ENCODE results near the gene ZNF445. TPM values are rescaled to one million over a fixed set of nuclear protein-coding genes. Genes with fewer than 3 reads are reported as not detected.

Gene ZNF445
- total RNA-seq = 46.1 and 49.0 TPM in 2 replicates
- long read RNA-seq, full-length matches to known transcripts = 2 of 11 reads
- long read RNA-seq, partial matches to known transcripts = 0 of 11 reads
- long read RNA-seq, other reads (novel, unspliced or antisense) = 9 of 11 reads

DNA sequence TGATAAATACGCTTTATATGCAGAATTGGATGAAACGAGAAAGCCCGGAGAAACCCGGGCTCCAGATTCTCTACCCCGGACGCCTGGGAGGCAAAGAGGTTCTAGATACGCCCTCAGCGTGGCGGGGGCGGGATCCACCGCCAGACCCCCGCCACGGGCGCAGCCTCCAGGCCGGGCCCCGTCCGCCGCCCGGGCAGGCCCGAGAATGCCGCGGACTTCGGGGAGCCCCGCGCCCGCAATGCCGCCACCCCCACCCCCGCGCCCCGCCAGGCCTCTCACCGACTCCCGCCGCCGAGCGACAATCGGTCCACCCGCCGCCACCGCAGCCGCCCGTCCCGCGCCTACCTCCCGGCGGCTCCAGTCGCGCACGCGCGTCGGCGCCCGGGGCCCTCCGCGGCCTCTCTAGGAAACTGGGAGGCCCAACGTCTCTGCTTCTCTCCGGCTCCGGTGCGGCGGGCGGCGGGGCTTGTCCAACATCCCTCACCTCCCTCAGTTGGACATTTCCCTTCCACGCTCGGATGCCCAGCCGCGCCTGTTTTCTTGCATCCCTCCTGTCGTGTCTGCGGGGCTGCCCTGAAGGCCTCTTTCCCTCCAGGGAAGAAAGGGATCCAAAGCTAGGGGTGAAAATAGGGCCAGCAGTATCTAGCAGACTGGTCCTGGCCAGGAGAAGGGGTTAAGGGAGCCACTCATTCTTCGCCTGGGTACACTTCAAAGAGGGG, at the start of gene ZNF445:
Gene ZNF445, minus strand, starts transcription at position 359 of the 719 bp plus-strand sequence. CDS start 22,121 bp downstream, outside the sequence.
- Mint-ChIP-seq H3K27me3 (ENCODE audit: low read depth) (no peaks in the 10 kb centered on the region), H3K27ac (ENCODE audit: unreplicated experiment) (peak within 1 kb of the TSS; percentile 97), H3K36me3 (ENCODE audit: low read depth) (no peaks in the 10 kb centered on the region), H3K9me3 (no peaks in the 10 kb centered on the region), H3K4me3 (peak within 1 kb of the TSS; percentile 98), H3K4me1 (peaks cover 37% of the 10 kb centered on the region)
- TF ChIP-seq, protein P1, sequence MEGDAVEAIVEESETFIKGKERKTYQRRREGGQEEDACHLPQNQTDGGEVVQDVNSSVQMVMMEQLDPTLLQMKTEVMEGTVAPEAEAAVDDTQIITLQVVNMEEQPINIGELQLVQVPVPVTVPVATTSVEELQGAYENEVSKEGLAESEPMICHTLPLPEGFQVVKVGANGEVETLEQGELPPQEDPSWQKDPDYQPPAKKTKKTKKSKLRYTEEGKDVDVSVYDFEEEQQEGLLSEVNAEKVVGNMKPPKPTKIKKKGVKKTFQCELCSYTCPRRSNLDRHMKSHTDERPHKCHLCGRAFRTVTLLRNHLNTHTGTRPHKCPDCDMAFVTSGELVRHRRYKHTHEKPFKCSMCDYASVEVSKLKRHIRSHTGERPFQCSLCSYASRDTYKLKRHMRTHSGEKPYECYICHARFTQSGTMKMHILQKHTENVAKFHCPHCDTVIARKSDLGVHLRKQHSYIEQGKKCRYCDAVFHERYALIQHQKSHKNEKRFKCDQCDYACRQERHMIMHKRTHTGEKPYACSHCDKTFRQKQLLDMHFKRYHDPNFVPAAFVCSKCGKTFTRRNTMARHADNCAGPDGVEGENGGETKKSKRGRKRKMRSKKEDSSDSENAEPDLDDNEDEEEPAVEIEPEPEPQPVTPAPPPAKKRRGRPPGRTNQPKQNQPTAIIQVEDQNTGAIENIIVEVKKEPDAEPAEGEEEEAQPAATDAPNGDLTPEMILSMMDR (conservative IDR thresholded peaks at IDR 0.05) = no peak
- peak; percentile 73 for DNase-seq (ENCODE audit: low read depth, low spot score)

DNA sequence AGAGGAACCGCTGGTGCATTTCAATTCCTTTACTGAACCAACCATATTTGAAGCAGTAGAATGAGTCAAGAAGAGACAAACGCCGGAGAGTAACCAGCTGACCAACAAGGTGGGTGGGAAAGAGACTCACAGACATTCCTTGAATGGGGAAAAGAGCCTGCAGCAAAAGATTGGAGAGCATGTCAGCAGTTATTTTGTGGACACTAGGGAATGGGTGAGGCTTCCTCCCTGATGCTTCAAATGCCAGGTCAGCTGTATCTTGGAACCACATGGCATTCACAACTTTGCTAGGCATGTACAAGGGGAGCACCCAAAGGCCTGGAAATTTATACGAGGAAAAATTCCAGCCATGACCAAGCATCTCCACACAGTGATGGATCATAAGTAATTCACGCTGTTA, 47.6 kb upstream of the ZNF445 start:
- Mint-ChIP-seq H3K9me3 (peaks cover 3% of the 10 kb centered on the region), H3K4me3 (no peak overlapping the region), H3K27me3 (ENCODE audit: low read depth) (peaks cover 65% of the 10 kb centered on the region), H3K27ac (ENCODE audit: unreplicated experiment) (no peak overlapping the region), H3K4me1 (peaks cover 4% of the 10 kb centered on the region), H3K36me3 (ENCODE audit: low read depth) (no peaks in the 10 kb centered on the region)
- no peak for DNase-seq (ENCODE audit: low read depth, low spot score)
- TF ChIP-seq, protein P1 (conservative IDR thresholded peaks at IDR 0.05) = no peak

- Mint-ChIP-seq H3K36me3 (ENCODE audit: low read depth) (no peaks in the 10 kb centered on the region), H3K4me1 (peaks cover 4% of the 10 kb centered on the region), H3K4me3 (no peak overlapping the region), H3K9me3 (peaks cover 3% of the 10 kb centered on the region), H3K27me3 (ENCODE audit: low read depth) (peaks cover 49% of the 10 kb centered on the region), H3K27ac (ENCODE audit: unreplicated experiment) (no peak overlapping the region)
- no peak for DNase-seq (ENCODE audit: low read depth, low spot score)
- TF ChIP-seq, protein P1 (conservative IDR thresholded peaks at IDR 0.05) = no peak
Observed at GRCh38 chr3:44522494-44522933, 45.0 kb upstream of the ZNF445 start.

- no peak for DNase-seq (ENCODE audit: low read depth, low spot score)
- H3K4me3 Mint-ChIP-seq = no peak overlapping the region
- H3K36me3 Mint-ChIP-seq (ENCODE audit: low read depth) = no peaks in the 10 kb centered on the region
- peaks cover 52% of the 10 kb centered on the region for H3K27me3 Mint-ChIP-seq (ENCODE audit: low read depth)
- peaks cover 4% of the 10 kb centered on the region for H3K4me1 Mint-ChIP-seq
- peaks cover 3% of the 10 kb centered on the region for H3K9me3 Mint-ChIP-seq
- H3K27ac Mint-ChIP-seq (ENCODE audit: unreplicated experiment) = no peak overlapping the region
- TF ChIP-seq, protein P1 (conservative IDR thresholded peaks at IDR 0.05) = no peak
Observed at GRCh38 chr3:44521721-44522120, 44.3 kb upstream of the ZNF445 start.

- DNase-seq (ENCODE audit: low read depth, low spot score) = no peak
- peaks cover 39% of the 10 kb centered on the region for H3K27me3 Mint-ChIP-seq (ENCODE audit: low read depth)
- peaks cover 3% of the 10 kb centered on the region for H3K9me3 Mint-ChIP-seq
- peaks cover 4% of the 10 kb centered on the region for H3K4me1 Mint-ChIP-seq
- TF ChIP-seq, protein P1 (conservative IDR thresholded peaks at IDR 0.05) = no peak
- no peaks in the 10 kb centered on the region for H3K36me3 Mint-ChIP-seq (ENCODE audit: low read depth)
- no peak overlapping the region for H3K27ac Mint-ChIP-seq (ENCODE audit: unreplicated experiment)
- no peak overlapping the region for H3K4me3 Mint-ChIP-seq
Observed at GRCh38 chr3:44518782-44519156, 41.3 kb upstream of the ZNF445 start.
